Stimulated activated CD8-positive, alpha-beta memory T cell treated with anti-CD3 and anti-CD28 coated beads, Interleukin-4, amount 100 ng/mL, for 24 hours (primary cell): ENCODE results near the gene MIDN.

Source experiments
- DNase-seq: peaks from one replicate; pipeline ENCODE4 v3.0.0-alpha.2; 2020; ENCODE audit warnings: low read depth

Gene MIDN

GRCh38 chr19:1258707-1259205, 10.4 kb downstream of the MIDN start:
- no peak for DNase-seq

GRCh38 chr19:1259206-1259875, 11.0 kb downstream of the MIDN start:
- DNase-seq, result no peak

GRCh38 chr19:1259876-1260748, 11.7 kb downstream of the MIDN start:
- DNase-seq, result no peak

GRCh38 chr19:1260749-1261537, 12.6 kb downstream of the MIDN start:
- DNase-seq, result peak; percentile 94

- no peak for DNase-seq
Measured at GRCh38 chr19:1261538-1261797, 13.1 kb downstream of the MIDN start.

GRCh38 chr19:1261798-1262622, 13.6 kb downstream of the MIDN start:
- DNase-seq, result no peak

- no peak for DNase-seq
Measured at GRCh38 chr19:1262623-1263123, 14.3 kb downstream of the MIDN start.

- no peak for DNase-seq
Measured at GRCh38 chr19:1263188-1263587, 14.8 kb downstream of the MIDN start.

GRCh38 chr19:1264801-1265614, 16.6 kb downstream of the MIDN start:
- no peak for DNase-seq

GRCh38 chr19:1265615-1266128, 17.3 kb downstream of the MIDN start:
- DNase-seq, result no peak

GRCh38 chr19:1266129-1266915, 17.9 kb downstream of the MIDN start:
- DNase-seq, result peak; percentile 82

GRCh38 chr19:1266916-1267476, 18.6 kb downstream of the MIDN start:
- no peak for DNase-seq

GRCh38 chr19:1267477-1268225, 19.3 kb downstream of the MIDN start:
- DNase-seq, result no peak

GRCh38 chr19:1268226-1269064, 20.1 kb downstream of the MIDN start:
- DNase-seq, result no peak

GRCh38 chr19:1269065-1269477, 20.7 kb downstream of the MIDN start, which contains the start of gene CIRBP:
Gene CIRBP (plus strand): TSS chr19:1269332. CDS start chr19:1270934, 1,602 bp downstream.
- DNase-seq, result peak; percentile 99

- peak; percentile 78 for DNase-seq
Measured at GRCh38 chr19:1269478-1270212, 21.3 kb downstream of the MIDN start.
